Ishikawa (cell line): ENCODE measurements around the gene EYA3.

Experiments
- CEBPB ChIP-seq: IDR thresholded peaks from 2 replicates; pipeline ENCODE4 v1.6.1; 2012
- CREB1 ChIP-seq: IDR thresholded peaks from 2 replicates; pipeline ENCODE4 v1.6.1; 2012; ENCODE audit warnings: low read depth
- EGR1 ChIP-seq: IDR thresholded peaks from 2 replicates; pipeline ENCODE4 v1.6.1; 2012
- EP300 ChIP-seq: IDR thresholded peaks from 2 replicates; pipeline ENCODE4 v1.6.1; 2012; ENCODE audit warnings: borderline replicate concordance
- FOXM1 ChIP-seq: IDR thresholded peaks from 2 replicates; pipeline ENCODE4 v1.6.1; 2012; ENCODE audit warnings: low read depth, borderline replicate concordance
- MAX ChIP-seq: IDR thresholded peaks from 2 replicates; pipeline ENCODE4 v1.6.1; 2012
- NFIC ChIP-seq: IDR thresholded peaks from 2 replicates; pipeline ENCODE4 v1.6.1; 2012
- RAD21 ChIP-seq: IDR thresholded peaks from 2 replicates; pipeline ENCODE4 v1.6.1; 2012; ENCODE audit warnings: low read depth
- REST ChIP-seq: IDR thresholded peaks from 2 replicates; pipeline ENCODE4 v1.6.1; 2012; ENCODE audit warnings: low read depth, mild to moderate bottlenecking
- TAF1 ChIP-seq: IDR thresholded peaks from 2 replicates; pipeline ENCODE4 v1.6.1; 2012; ENCODE audit warnings: low read depth, mild to moderate bottlenecking
- TCF12 ChIP-seq: IDR thresholded peaks from 2 replicates; pipeline ENCODE4 v1.6.1; 2012; ENCODE audit warnings: low read depth
- TEAD4 ChIP-seq: IDR thresholded peaks from 2 replicates; pipeline ENCODE4 v1.6.1; 2012
- USF1 ChIP-seq: IDR thresholded peaks from 2 replicates; pipeline ENCODE4 v1.6.1; 2012
- YY1 ChIP-seq: IDR thresholded peaks from 2 replicates; pipeline ENCODE4 v1.6.1; 2012; ENCODE audit warnings: low read depth
- ZBTB7A ChIP-seq: IDR thresholded peaks from 2 replicates; pipeline ENCODE4 v1.6.1; 2012; ENCODE audit warnings: low read depth

EYA3 gene

GRCh38 chr1:27994060-27994459, 94.3 kb downstream of the EYA3 start:
- TF ChIP-seq ZBTB7A (no peak), EGR1 (no peak), REST (no peak), MAX (no peak), USF1 (no peak), CREB1 (no peak), EP300 (no peak), RAD21 (no peak), NFIC (no peak), TEAD4 (no peak), TCF12 (no peak), FOXM1 (no peak), YY1 (no peak), TAF1 (no peak), CEBPB (no peak)

- no peak for TF ChIP-seq REST
- no peak for TF ChIP-seq EGR1
- TF ChIP-seq NFIC: no peak
- TF ChIP-seq CEBPB: no peak
- no peak for TF ChIP-seq MAX
- no peak for TF ChIP-seq ZBTB7A
- TF ChIP-seq CREB1: no peak
- TF ChIP-seq FOXM1: no peak
- no peak for TF ChIP-seq TCF12
- TF ChIP-seq RAD21: no peak
- TF ChIP-seq YY1: no peak
- no peak for TF ChIP-seq USF1
- TF ChIP-seq TAF1: no peak
- no peak for TF ChIP-seq TEAD4
Measured at GRCh38 chr1:27993241-27993640, 95.2 kb downstream of the EYA3 start.

- TF ChIP-seq FOXM1: no peak
Measured at GRCh38 chr1:27992276-27992675, 96.1 kb downstream of the EYA3 start.

- TF ChIP-seq RAD21 (no peak), YY1 (no peak), TEAD4 (no peak), TCF12 (no peak), NFIC (no peak), FOXM1 (no peak), CREB1 (no peak), EP300 (no peak), USF1 (no peak)
Measured at GRCh38 chr1:27990920-27991537, 97.4 kb downstream of the EYA3 start.

GRCh38 chr1:27981145-27981544, 107.3 kb downstream of the EYA3 start:
- TF ChIP-seq TCF12 (no peak), MAX (no peak)
